CD4-positive, CD25-positive, alpha-beta regulatory T cell (primary cell): Measurements from ENCODE around the gene ITGB5. TPM values are rescaled to one million over a fixed set of nuclear protein-coding genes. Genes with fewer than 3 reads are reported as not detected.

Experiments
- ATAC-seq, 2 donors: fragments of 150-1000 bp; cut with Tn5 transposase; one replicate each; pipeline ENCODE4 v1.10.0; 2021; ENCODE audit warnings: low read depth in 2 of 2, moderate number of reproducible peaks in 2 of 2, moderate library complexity in 1 of 2
- DNase-seq, 3 donors: peaks; one replicate each; pipeline versions ENCODE4 v3.0.0 to v3.0.0-alpha.2; 2012 to 2022; ENCODE audit warnings: mixed read lengths in 1 of 3
- H3K27ac ChIP-seq: one replicate; pipeline ENCODE4 v1.7.0; 2013; ENCODE audit warnings: mild to moderate bottlenecking, low read length; ENCODE audit not compliant: insufficient read depth, poor library complexity, severe bottlenecking
- H3K27me3 ChIP-seq: one replicate; pipeline ENCODE4 v1.7.0; 2013; ENCODE audit warnings: low read length; ENCODE audit not compliant: control insufficient read depth, insufficient read depth
- H3K36me3 ChIP-seq: one replicate; pipeline ENCODE4 v1.7.0; 2013; ENCODE audit warnings: mild to moderate bottlenecking, low read length, moderate library complexity; ENCODE audit not compliant: control insufficient read depth, insufficient read depth
- H3K4me1 ChIP-seq: 2 replicates; pipeline ENCODE4 v1.7.0; 2013; ENCODE audit warnings: mild to moderate bottlenecking, low read length; ENCODE audit not compliant: insufficient read depth, control insufficient read depth, poor library complexity, severe bottlenecking
- H3K4me3 ChIP-seq: one replicate; pipeline ENCODE4 v1.7.0; 2013; ENCODE audit warnings: low read depth, mild to moderate bottlenecking, low read length, moderate library complexity
- H3K9me3 ChIP-seq, 2 experiments: 1 replicate in 1 of 2; 2 replicates in 1 of 2; pipeline ENCODE4 v1.7.0; 2013; ENCODE audit warnings: low read length in 2 of 2, mild to moderate bottlenecking in 1 of 2, moderate library complexity in 1 of 2; ENCODE audit not compliant: control insufficient read depth in 2 of 2
- H3K27ac Mint-ChIP-seq, 3 donors: one replicate each; pipeline ENCODE4 v1.8.0; 2020 to 2022; ENCODE audit warnings: mild to moderate bottlenecking in 3 of 3, mixed read lengths in 3 of 3, moderate library complexity in 2 of 3
- H3K27me3 Mint-ChIP-seq: one replicate; pipeline ENCODE4 v1.8.0; 2022; ENCODE audit warnings: mild to moderate bottlenecking, mixed read lengths
- H3K36me3 Mint-ChIP-seq: one replicate; pipeline ENCODE4 v1.8.0; 2020; ENCODE audit warnings: mixed read lengths
- H3K4me1 Mint-ChIP-seq, 4 donors: one replicate each; pipeline ENCODE4 v1.8.0; 2020 to 2022; ENCODE audit warnings: mixed read lengths in 4 of 4, mild to moderate bottlenecking in 1 of 4
- H3K4me3 Mint-ChIP-seq, 4 donors: one replicate each; pipeline ENCODE4 v1.8.0; 2020 to 2022; ENCODE audit warnings: mild to moderate bottlenecking in 4 of 4, mixed read lengths in 4 of 4, moderate library complexity in 3 of 4
- H3K9me3 Mint-ChIP-seq, 7 donors: one replicate each; pipeline ENCODE4 v1.8.0; 2020 to 2022; ENCODE audit warnings: mixed read lengths in 7 of 7, mild to moderate bottlenecking in 3 of 7, moderate library complexity in 2 of 7
- polyA plus RNA-seq, 4 donors: library from polyadenylated mRNA; unstranded; fragments of 300-500 nt; fragmentation: Illumina TruSeq; gene quantifications; one replicate each; pipeline ENCODE4 v1.2.3, GENCODE V29; 2021
- total RNA-seq: library from RNA; stranded (reverse); gene quantifications from one replicate; pipeline ENCODE4 v1.2.3, GENCODE V29; 2022

Gene ITGB5
- total and polyA plus RNA-seq, 5 donors from 2014 or later, result 0.15 to 4.5 (median 0.20) TPM; not detected in 1

DNA sequence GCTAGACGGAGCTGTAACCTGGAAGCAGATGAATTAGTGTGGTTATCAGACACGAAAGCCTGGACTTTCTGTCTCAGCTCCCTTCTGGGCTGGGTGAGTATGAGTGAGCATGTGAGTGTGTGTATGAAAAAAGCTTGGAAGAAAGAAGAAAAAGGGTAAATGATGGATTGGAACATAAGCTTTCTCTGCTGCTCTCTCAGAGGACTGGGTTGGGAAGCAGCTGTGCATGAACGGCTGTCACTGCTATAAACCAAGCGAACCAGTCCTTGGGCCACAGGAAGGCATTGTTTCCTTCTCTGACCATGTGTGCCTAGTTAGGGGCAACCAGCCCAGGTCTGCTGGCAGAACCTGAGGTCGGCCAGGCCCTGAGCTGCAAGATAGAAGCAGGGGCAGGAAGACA, 119.9 kb downstream of the ITGB5 start:
- no peaks in the 10 kb centered on the region for H3K4me1 ChIP-seq
- no peak for DNase-seq
- H3K9me3 ChIP-seq, result no peaks in the 10 kb centered on the region
- no peaks in the 10 kb centered on the region for H3K27me3 ChIP-seq
- Mint-ChIP-seq H3K4me1 (no peaks in the 10 kb centered on the region), H3K36me3 (no peaks in the 10 kb centered on the region), H3K9me3 (no peaks in the 10 kb centered on the region), H3K27me3 (peaks cover 22% of the 10 kb centered on the region), H3K27ac (no peak overlapping the region), H3K4me3 (no peak overlapping the region)
- no peak overlapping the region for H3K27ac ChIP-seq
- H3K36me3 ChIP-seq, result no peaks in the 10 kb centered on the region
- no peak overlapping the region for H3K4me3 ChIP-seq
- no peak for ATAC-seq

DNA sequence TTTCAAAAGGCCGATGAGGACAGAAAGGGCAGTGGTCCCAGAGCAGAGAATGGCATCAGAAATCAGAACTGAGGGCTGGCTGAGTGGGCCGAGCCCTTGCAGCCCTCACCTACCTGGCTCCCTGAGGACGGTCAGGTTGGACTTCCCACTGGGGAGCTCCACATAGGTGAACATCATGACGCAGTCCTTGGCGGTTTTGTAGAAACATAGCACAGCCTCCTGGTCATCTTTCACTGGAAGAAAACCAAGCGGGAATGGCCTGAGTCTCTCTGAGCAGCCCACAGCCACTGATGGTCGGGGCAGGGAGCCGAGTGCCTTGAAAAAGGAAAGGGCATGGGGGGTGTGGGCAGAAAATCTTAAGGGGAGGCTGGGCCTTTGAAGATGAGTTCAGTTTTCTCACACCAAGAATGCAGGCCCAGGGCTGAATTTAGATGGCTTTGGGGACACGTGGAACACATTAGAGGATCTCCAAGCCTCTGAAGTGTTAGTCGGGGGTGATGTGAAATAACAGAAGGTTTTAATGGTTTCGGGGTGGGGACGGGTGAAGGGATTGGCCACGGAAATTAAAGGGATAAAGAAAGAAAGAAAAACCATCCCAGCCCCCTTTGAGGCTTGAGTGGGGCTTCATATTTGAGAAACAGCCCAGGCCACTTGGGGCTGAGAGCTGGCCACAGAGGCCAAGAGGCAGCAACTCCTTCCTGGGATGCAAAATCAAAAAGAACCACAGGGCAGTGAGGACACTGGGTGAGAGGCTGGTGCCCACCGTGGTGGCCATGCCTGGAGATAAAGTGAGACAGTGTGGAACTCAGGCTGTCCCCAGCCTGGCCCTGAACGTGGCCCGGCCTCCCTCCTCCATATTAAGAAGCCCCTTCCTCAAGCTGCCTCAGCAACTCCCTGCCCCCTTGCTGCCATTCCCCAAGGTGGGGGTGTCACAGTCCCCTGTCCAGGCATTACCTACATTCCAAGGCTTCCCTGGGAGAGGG, 120.8 kb downstream of the ITGB5 start:
- ATAC-seq, result no peak
- no peaks in the 10 kb centered on the region for H3K4me1 ChIP-seq
- Mint-ChIP-seq H3K27me3 (peaks cover 17% of the 10 kb centered on the region), H3K9me3 (no peaks in the 10 kb centered on the region), H3K36me3 (no peaks in the 10 kb centered on the region), H3K27ac (no peak overlapping the region), H3K4me1 (peaks cover 0 to 3% (median under 1%) of the 10 kb centered on the region in 4 donors), H3K4me3 (no peak overlapping the region)
- H3K27me3 ChIP-seq, result no peaks in the 10 kb centered on the region
- DNase-seq, result no peak
- no peak overlapping the region for H3K4me3 ChIP-seq
- no peaks in the 10 kb centered on the region for H3K9me3 ChIP-seq
- no peaks in the 10 kb centered on the region for H3K36me3 ChIP-seq
- no peak overlapping the region for H3K27ac ChIP-seq

- H3K27ac Mint-ChIP-seq, result peak overlapping the region in 1 of 3 donors; percentile 8
- Histone ChIP-seq H3K27ac (no peak overlapping the region), H3K36me3 (no peaks in the 10 kb centered on the region), H3K27me3 (no peaks in the 10 kb centered on the region), H3K4me3 (no peak overlapping the region), H3K9me3 (no peaks in the 10 kb centered on the region), H3K4me1 (no peaks in the 10 kb centered on the region)
- H3K27me3 Mint-ChIP-seq, result peaks cover 12% of the 10 kb centered on the region
- H3K4me1 Mint-ChIP-seq, result peaks cover 0 to 6% (median 4%) of the 10 kb centered on the region in 4 donors
- no peak for ATAC-seq
- H3K9me3 Mint-ChIP-seq, result no peaks in the 10 kb centered on the region
- no peak for DNase-seq
- no peak overlapping the region for H3K4me3 Mint-ChIP-seq
- no peaks in the 10 kb centered on the region for H3K36me3 Mint-ChIP-seq
Measured at GRCh38 chr3:124765197-124765840, 121.8 kb downstream of the ITGB5 start.

DNA sequence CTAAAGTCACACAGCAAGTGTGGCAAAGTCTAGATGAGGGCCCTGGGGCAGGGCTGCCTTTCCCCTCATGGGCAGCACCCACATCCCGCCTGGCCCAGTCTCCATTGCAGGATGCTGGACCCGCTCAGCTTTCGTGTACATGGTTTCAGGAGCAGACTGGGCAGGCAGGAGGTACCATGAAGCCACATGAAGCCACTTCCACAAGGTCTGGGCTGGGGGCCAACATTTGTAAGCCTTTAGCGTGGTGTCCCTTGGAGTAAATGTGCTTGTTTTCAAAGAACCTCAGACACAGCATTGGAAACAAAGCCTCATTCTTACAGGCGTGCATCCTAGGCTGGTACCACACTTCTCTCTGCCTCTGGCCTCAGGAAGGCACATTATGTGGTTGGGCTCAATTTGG, 122.4 kb downstream of the ITGB5 start:
- Histone ChIP-seq H3K27ac (no peak overlapping the region), H3K9me3 (no peaks in the 10 kb centered on the region), H3K4me3 (no peak overlapping the region), H3K36me3 (no peaks in the 10 kb centered on the region), H3K4me1 (no peaks in the 10 kb centered on the region), H3K27me3 (no peaks in the 10 kb centered on the region)
- H3K4me3 Mint-ChIP-seq, result no peak overlapping the region
- H3K36me3 Mint-ChIP-seq, result no peaks in the 10 kb centered on the region
- peaks cover 0 to 6% (median 4%) of the 10 kb centered on the region in 4 donors for H3K4me1 Mint-ChIP-seq
- ATAC-seq (no peak), DNase-seq (no peak)
- H3K9me3 Mint-ChIP-seq, result no peaks in the 10 kb centered on the region
- peaks cover 12% of the 10 kb centered on the region for H3K27me3 Mint-ChIP-seq
- no peak overlapping the region for H3K27ac Mint-ChIP-seq

DNA sequence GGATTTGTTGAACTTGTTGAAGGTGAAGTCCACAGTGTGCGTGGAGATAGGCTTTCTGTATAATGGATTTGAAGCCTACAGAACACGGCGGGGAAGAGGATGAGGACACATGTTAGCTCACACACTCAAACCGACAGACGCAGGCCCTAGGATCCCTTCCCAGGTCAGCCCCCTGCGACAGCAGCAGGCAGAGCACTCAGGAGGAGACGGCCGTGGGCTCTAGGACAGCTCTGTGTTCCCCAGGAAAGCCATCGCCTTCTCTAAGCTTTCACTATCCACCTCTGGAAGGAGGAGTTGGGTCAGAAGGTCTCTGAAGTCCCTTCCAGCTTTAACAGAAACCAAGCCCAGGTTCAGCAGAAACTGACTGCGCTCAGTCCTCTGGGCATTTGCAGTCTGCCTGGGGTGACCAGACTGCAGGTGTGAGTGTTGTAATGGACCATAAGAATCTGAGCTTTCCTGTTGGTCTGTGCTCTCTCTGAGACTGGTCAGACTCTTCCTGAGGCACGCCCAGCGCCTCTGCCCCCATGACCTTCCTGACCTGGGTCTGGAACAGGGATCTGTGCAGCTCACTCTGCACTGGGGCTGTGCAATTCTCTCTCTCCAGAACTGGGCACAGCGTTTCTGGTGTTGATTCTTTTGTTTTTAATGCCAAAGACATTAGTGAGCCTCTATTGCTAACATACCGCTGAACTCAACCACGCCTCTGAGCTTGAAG, 123.4 kb downstream of the ITGB5 start:
- Mint-ChIP-seq H3K36me3 (no peaks in the 10 kb centered on the region), H3K4me1 (peaks cover 0 to 6% (median 4%) of the 10 kb centered on the region in 4 donors), H3K9me3 (no peaks in the 10 kb centered on the region), H3K27me3 (peaks cover 12% of the 10 kb centered on the region), H3K4me3 (no peak overlapping the region), H3K27ac (peak overlapping the region in 1 of 3 donors; percentile 26)
- Histone ChIP-seq H3K27me3 (no peaks in the 10 kb centered on the region), H3K27ac (no peak overlapping the region), H3K4me1 (no peaks in the 10 kb centered on the region), H3K9me3 (no peaks in the 10 kb centered on the region), H3K4me3 (no peak overlapping the region), H3K36me3 (no peaks in the 10 kb centered on the region)
- DNase-seq (no peak), ATAC-seq (no peak)

- no peak for ATAC-seq
- H3K4me3 ChIP-seq, result no peak overlapping the region
Measured at GRCh38 chr3:124763206-124763605, 124.0 kb downstream of the ITGB5 start.

DNA sequence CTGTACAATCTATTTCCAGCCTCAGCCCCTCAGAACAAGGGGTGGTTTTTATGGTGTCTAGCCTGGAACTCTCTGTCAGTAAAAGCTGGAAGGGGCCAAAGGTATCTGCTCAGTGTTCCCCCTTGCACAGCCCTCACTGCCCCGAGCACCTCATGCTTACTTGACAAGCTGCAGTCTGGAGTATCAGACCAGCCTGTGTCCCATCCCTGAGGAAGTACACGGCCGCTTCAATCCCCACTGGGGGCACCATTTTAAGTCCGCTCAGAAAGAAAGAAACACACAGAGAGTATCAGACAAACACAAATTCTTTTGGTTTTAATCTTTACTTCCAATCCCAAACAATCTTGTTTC, 124.5 kb downstream of the ITGB5 start:
- Histone ChIP-seq H3K9me3 (no peaks in the 10 kb centered on the region), H3K27ac (no peak overlapping the region), H3K4me3 (no peak overlapping the region), H3K4me1 (no peaks in the 10 kb centered on the region), H3K36me3 (no peaks in the 10 kb centered on the region), H3K27me3 (no peaks in the 10 kb centered on the region)
- ATAC-seq (no peak), DNase-seq (no peak)
- H3K4me3 Mint-ChIP-seq, result no peak overlapping the region
- H3K27ac Mint-ChIP-seq, result no peak overlapping the region
- H3K4me1 Mint-ChIP-seq, result peaks cover 0 to 6% (median 4%) of the 10 kb centered on the region in 4 donors
- H3K9me3 Mint-ChIP-seq, result no peaks in the 10 kb centered on the region
- H3K36me3 Mint-ChIP-seq, result no peaks in the 10 kb centered on the region
- peaks cover 12% of the 10 kb centered on the region for H3K27me3 Mint-ChIP-seq

More at GRCh38 chr3:124763206-124763605, 124.0 kb downstream of the ITGB5 start:
- peaks cover 0 to 6% (median 4%) of the 10 kb centered on the region in 4 donors for H3K4me1 Mint-ChIP-seq
- H3K4me3 Mint-ChIP-seq, result no peak overlapping the region
- no peaks in the 10 kb centered on the region for H3K27me3 ChIP-seq
- H3K36me3 ChIP-seq, result no peaks in the 10 kb centered on the region
- no peaks in the 10 kb centered on the region for H3K9me3 ChIP-seq
- H3K27me3 Mint-ChIP-seq, result peaks cover 12% of the 10 kb centered on the region
- H3K27ac ChIP-seq, result no peak overlapping the region
- DNase-seq, result no peak
- H3K27ac Mint-ChIP-seq, result peak overlapping the region in 1 of 3 donors; percentile 18
- no peaks in the 10 kb centered on the region for H3K9me3 Mint-ChIP-seq
- no peaks in the 10 kb centered on the region for H3K4me1 ChIP-seq
- H3K36me3 Mint-ChIP-seq, result no peaks in the 10 kb centered on the region
